ENCODE results near the gene EYS.
"Not testable (repeated sequence)": the region's sequence is repeated elsewhere in the genome, so short reads cannot be mapped to it uniquely, and the experiment has no call there.

Gene EYS

GRCh38 chr6:64538722-64539121, 1168.3 kb downstream of the EYS start:
- DNase-seq: no peak

GRCh38 chr6:64527899-64528298, 1179.1 kb downstream of the EYS start:
- DNase-seq: no peak

GRCh38 chr6:64522859-64523258, 1184.2 kb downstream of the EYS start:
- DNase-seq: no peak

DNA sequence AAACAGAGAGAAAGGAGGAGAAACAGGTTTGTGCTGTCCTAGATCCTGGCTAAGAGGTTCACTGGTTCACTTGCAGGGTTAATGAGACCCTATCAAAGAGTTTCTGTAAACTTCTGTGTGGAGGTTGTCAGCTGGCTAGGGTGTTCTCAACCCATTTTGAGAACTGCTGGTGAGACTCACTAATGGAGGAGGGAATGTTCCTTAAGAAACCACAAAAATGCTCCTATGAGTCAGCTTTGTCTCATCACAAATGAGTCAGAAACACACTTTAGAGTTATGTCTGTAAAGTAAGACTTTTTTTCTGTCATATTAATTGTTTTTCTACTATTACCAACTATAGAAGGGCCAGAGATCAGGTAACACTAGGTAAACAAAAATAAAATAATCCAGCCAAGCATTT, 1187.0 kb downstream of the EYS start:
- DNase-seq: no peak

DNA sequence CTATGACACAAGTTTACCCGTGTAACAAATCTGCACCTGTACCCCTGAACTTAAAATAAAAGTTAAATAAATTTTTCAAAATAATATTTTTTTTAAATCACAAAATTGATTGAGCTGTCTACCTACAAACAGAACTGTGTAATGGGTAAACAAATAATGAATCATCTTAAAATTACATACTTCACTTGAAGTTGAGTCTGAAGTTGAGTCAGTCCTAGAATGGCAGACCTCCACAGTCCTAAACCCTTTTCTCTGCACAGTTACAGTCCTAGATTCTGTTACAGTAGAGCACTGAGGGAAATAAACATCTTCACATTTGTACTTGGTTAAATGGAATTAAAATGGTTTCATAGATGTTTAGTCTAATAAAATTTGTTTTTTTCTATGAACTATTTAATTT, 1190.6 kb downstream of the EYS start:
- no peak for DNase-seq

DNA sequence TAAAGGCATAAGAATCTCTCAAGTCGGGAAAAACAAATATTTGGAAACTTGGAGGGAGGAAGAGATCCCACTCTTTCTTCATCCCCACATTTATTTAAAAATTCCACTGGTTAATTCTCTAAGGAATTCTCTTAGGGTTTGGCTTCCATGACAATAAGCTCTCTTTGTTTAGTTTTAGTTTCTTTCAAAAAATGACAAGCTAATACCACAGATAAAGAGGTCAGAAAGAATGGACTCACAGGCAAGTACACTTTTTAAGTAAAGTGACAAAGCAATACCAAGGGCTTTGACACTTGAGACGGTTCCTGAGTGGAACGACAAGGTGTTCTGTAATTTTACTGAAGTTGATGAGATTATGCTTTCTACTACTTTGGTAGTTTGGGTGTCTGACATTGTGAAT, 1199.4 kb downstream of the EYS start:
- no peak for DNase-seq

- DNase-seq: no peak
Measured at GRCh38 chr6:64505312-64505711, 1201.7 kb downstream of the EYS start.

DNA sequence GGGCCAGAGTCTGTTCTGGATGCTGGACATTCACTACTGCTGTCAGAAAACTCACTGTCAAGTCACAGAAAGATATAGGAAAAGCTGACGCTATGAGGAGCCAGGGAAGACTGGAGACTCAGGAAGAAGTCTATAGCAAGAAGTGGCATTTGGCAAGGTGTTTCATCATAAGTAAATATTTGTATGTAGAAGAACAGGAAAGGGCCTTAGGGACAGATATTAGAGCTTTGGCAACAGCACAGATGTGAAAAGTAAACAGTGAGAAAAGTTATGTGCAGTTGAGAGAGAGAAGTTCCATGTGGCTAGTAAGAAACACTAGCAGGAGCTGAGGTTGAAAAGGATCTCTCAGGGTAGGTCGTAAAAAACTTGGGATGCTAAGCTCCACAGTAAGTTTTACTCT, 1202.5 kb downstream of the EYS start:
- no peak for DNase-seq

DNA sequence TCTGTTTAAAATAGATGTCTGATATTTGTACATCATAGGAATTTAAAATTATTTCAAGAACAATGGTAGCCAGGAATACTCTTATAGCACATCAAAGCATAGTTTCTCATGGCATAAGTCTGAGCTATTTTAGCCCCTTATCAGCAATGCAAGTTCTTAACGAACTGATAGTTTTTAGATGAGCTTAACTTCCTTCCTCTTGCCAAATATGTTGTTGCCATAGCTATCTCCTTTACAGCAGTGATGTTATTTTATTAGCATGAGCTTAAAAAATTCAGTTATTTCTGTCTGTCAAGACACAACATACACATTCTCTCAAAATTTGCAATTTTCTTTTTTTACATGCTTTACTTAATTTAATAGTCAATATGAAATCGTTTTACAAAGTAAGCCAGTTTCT, 1204.2 kb downstream of the EYS start:
- no peak for DNase-seq

- no peak for DNase-seq
Measured at GRCh38 chr6:64497634-64498033, 1209.4 kb downstream of the EYS start.

GRCh38 chr6:64489763-64490162, 1217.3 kb downstream of the EYS start:
- no peak for DNase-seq

DNA sequence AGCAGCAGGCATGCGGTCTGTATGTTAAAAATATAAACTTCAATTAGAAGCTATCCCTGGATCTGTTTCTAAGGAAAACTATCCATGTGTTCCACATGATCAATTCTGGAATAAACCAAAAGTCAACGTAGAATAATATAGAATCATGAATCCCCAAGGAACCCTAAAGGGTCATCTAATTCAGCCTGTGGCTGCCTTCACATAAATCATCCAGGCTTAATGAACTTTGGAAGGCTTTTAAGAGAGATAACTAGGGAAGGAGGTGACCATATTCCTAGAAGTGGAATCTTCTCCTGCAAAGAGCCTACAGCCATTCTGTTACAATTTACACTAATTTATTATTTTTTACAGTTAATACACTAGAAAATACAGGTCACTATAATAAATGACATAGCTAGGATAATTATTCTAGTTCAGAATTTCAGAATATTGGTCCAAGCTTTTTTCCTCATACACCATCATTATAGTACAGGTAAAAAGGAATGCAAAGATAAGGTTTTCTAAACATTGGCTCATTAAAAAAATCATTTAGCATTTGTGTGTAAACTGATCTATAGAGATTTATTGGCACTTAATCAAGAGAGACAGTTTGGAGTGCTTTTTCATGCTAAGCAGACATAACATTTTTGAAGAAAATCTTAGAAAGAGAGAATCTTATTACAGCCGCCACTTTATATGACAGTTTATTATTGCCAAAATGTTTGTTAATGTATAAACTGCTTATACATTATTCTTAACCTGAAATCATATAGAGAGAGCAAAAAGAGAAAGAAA, 1220.3 kb downstream of the EYS start:
- no peak for DNase-seq

- no peak for DNase-seq
Measured at GRCh38 chr6:64483956-64484499, 1223.0 kb downstream of the EYS start.

DNA sequence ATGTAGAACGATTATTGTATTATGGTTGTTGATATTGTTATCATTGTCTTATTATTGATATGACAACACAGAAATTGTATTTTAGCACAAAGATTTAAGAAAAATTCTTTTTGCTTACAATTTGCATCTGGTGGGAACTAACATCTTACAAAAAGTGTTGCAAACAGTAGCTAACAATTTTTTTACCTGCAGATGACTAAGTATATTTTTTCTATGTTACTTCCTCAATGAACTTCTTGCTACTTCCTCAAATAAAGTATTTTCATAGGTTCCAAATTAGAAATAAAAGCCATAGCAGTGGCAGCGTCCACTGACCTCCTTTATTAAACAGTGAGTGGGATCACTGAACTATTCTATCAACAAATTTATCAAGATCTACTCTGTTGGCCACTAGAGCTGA, 1224.4 kb downstream of the EYS start:
- no peak for DNase-seq

DNA sequence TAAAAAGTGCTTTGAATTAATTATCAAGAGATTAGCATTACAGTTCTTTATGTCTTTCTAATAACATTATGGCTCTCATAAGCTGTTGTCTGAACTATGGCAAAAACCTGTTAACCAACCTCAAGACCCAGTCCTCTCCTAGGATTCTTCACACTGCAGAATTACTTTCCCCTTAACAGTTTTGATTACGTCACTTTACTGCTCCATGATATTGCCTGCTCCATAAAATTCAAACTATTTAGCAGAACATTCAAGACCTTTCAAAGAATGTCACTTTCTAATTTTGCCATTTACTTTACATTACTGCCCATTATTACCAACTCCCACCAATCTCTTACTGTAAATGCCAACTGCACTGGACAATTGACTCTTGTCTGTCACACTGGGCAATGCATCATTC, 1227.9 kb downstream of the EYS start:
- DNase-seq: no peak

GRCh38 chr6:64477391-64477790, 1229.6 kb downstream of the EYS start:
- DNase-seq: no peak

DNA sequence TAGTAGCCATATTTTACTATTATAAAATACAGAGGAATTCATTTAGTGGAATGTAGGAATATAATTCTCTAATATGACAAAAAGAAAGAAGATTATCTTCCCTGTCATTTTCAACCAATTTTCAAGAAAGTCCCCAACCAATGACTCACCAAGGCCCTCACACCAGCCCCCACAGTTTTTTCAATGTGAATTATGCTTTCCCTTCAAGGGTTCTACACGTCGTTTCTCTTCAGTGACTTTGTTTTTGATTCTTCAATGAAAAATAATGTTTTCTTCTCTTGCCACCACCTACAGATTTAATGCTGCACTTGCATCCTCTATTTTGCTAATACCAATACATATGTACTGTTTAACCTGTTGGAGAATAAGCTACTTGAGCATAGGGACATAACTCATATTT, 1230.1 kb downstream of the EYS start:
- no peak for DNase-seq

- DNase-seq: not testable (repeated sequence)
Measured at GRCh38 chr6:64469405-64469804, 1237.6 kb downstream of the EYS start.

- DNase-seq: no peak
Measured at GRCh38 chr6:64467656-64468055, 1239.4 kb downstream of the EYS start.

DNA sequence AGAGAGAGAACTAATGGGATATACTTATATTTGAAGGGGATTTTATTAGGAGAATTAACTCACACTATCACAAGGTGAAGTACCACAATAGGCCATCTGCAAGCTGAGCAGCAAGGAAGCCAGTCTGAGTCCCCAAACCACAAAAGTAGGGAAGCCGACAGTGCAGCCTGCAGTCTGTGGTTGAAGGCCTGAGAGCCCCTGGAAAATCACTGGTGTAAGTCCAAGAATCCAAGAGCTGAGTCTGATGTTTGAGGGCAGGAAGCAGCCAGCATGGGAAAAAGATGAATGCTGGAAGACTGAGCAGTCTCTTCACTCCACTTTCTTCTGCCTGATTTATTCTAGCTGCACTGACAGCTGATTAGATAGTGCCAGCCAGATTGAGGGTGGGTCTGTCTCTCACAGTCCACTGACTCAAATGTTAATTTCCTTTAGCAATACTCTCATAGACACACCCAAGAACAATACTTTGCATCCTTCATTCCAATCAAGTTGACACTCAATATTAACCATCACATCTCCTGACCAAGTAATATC, 1247.5 kb downstream of the EYS start:
- no peak for DNase-seq

DNA sequence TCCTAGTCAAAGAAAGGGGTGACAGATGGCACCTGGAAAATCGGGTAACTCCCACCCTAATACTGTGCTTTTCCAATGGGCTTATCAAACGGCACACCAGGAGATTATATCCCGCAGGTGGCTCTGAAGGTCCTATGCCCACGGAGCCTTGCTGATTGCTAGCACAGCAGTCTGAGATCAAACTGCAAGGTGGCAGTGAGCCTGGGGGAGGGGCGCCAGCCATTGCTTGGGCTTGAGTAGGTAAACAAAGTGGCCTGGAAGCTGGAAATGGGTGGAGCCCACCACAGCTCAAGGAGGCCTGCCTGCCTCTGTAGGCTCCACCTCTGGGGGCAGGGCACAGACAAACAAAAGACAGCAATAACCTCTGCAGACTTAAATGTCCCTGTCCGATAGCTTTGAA, 1258.9 kb downstream of the EYS start:
- not testable (repeated sequence) for DNase-seq

- DNase-seq: no peak
Measured at GRCh38 chr6:64445038-64445437, 1262.0 kb downstream of the EYS start.

DNA sequence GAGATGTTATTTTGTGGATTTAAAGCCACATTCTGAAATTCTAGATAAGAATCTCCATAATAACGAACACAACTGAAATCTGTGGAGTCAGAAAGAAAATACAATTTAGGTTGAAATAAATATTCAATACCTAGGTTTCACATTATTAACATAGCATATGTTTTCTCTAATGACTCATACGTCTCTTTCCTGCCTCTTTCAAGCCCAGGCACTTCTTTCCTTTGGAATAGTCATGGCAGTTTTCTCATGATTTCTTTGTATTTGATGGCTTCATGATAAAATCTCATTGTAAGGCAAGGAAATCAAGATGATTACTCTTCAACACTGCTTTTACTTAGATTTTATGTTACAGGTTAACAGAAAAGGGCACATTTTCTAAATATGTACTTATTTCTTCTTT, 1267.8 kb downstream of the EYS start:
- no peak for DNase-seq

GRCh38 chr6:64437996-64438395, 1269.0 kb downstream of the EYS start:
- DNase-seq: no peak

- no peak for DNase-seq
Measured at GRCh38 chr6:64429926-64430325, 1277.1 kb downstream of the EYS start.
